GM23338 (cell line): ENCODE measurements around the gene S100A8. TPM values are rescaled to one million over a fixed set of nuclear protein-coding genes. Genes with fewer than 3 reads are reported as not detected.
A peak's percentile ranks its signal among the peaks of the same experiment; 100 is the strongest.

Source experiments
- ATAC-seq: fragments of 200-7000 bp; cut with Tn5 transposase; 3 replicates; pipeline ENCODE4 v1.9.1; 2020
- DNase-seq: peaks from one replicate; pipeline ENCODE4 v3.0.0-alpha.2; 2015; ENCODE audit warnings: low spot score
- H2AFZ ChIP-seq: fragments of 200-600 bp; sonication (generic); 2 replicates; pipeline ENCODE4 v1.8.0; 2016; ENCODE audit warnings: antibody characterized with exemption, mild to moderate bottlenecking, moderate library complexity
- H3F3A ChIP-seq: fragments of 200-600 bp; sonication (generic); replicated peaks from 2 replicates; pipeline ENCODE4 v1.8.0; 2017; ENCODE audit warnings: antibody characterized with exemption, mixed run types, low read depth
- H3K27ac ChIP-seq: fragments of 200-600 bp; sonication (generic); 2 replicates; pipeline ENCODE4 v1.6.1; 2016; ENCODE audit warnings: low read depth
- H3K27me3 ChIP-seq: fragments of 200-600 bp; sonication (generic); 2 replicates; pipeline ENCODE4 v1.8.0; 2016; ENCODE audit warnings: mild to moderate bottlenecking, mixed run types, moderate library complexity; ENCODE audit not compliant: insufficient read depth
- H3K36me3 ChIP-seq: fragments of 200-600 bp; sonication (generic); 2 replicates; pipeline ENCODE4 v1.8.0; 2016; ENCODE audit warnings: mild to moderate bottlenecking; ENCODE audit not compliant: insufficient read depth
- H3K4me1 ChIP-seq: fragments of 200-600 bp; sonication (generic); 2 replicates; pipeline ENCODE4 v1.8.0; 2016; ENCODE audit warnings: mild to moderate bottlenecking, moderate library complexity; ENCODE audit not compliant: insufficient read depth
- H3K4me2 ChIP-seq: fragments of 200-600 bp; sonication (generic); 2 replicates; pipeline ENCODE4 v1.7.1; 2017; ENCODE audit warnings: mixed run types
- H3K4me3 ChIP-seq: fragments of 200-600 bp; sonication (generic); 2 replicates; pipeline ENCODE4 v1.6.1; 2016; ENCODE audit warnings: mixed run types
- H3K79me2 ChIP-seq: fragments of 200-600 bp; sonication (generic); replicated peaks from 2 replicates; pipeline ENCODE4 v1.8.0; 2017; ENCODE audit warnings: mild to moderate bottlenecking; ENCODE audit not compliant: insufficient read depth
- H3K9me2 ChIP-seq: fragments of 200-600 bp; sonication (generic); 2 replicates; pipeline ENCODE4 v1.8.0; 2017; ENCODE audit not compliant: insufficient read depth
- H4K20me1 ChIP-seq: fragments of 200-600 bp; sonication (generic); replicated peaks from 2 replicates; pipeline ENCODE4 v1.8.0; 2017; ENCODE audit warnings: mild to moderate bottlenecking; ENCODE audit not compliant: insufficient read depth
- H3K27ac Mint-ChIP-seq: 2 replicates; pipeline ENCODE4 v1.8.0; 2020; ENCODE audit warnings: inconsistent platforms, mild to moderate bottlenecking, moderate library complexity, mixed read lengths
- H3K27me3 Mint-ChIP-seq: 3 replicates; pipeline ENCODE4 v1.8.0; 2022; ENCODE audit warnings: low read depth, mild to moderate bottlenecking, moderate library complexity, mixed read lengths, inconsistent platforms; ENCODE audit not compliant: insufficient read depth, poor library complexity
- H3K36me3 Mint-ChIP-seq: 3 replicates; pipeline ENCODE4 v1.8.0; 2021; ENCODE audit warnings: low read depth, mild to moderate bottlenecking, inconsistent platforms, moderate library complexity, mixed read lengths
- H3K4me1 Mint-ChIP-seq: 3 replicates; pipeline ENCODE4 v1.8.0; 2020; ENCODE audit warnings: mild to moderate bottlenecking, inconsistent platforms, mixed read lengths
- H3K4me3 Mint-ChIP-seq: 3 replicates; pipeline ENCODE4 v1.8.0; 2021; ENCODE audit warnings: moderate library complexity, mild to moderate bottlenecking, inconsistent platforms, mixed read lengths
- H3K9me3 Mint-ChIP-seq: 3 replicates; pipeline ENCODE4 v1.8.0; 2020; ENCODE audit warnings: moderate library complexity, mild to moderate bottlenecking, inconsistent platforms, mixed read lengths
- CTCF ChIP-seq, 2 experiments: fragments of 200-600 bp in 1 of 2; sonication (generic) in 1 of 2; conservative IDR thresholded peaks; 2 replicates each; pipeline versions ENCODE4 v1.5.1 to v1.6.1; 2016 to 2017; ENCODE audit warnings: antibody characterized with exemption in 2 of 2, low read depth in 2 of 2, mild to moderate bottlenecking in 2 of 2, moderate library complexity in 1 of 2
- EZH2 ChIP-seq: fragments of 200-600 bp; sonication (generic); IDR thresholded peaks from one replicate; pipeline ENCODE4 v1.8.0; 2017; ENCODE audit warnings: antibody characterized with exemption, mild to moderate bottlenecking, low read depth; ENCODE audit not compliant: unreplicated experiment
- EZH2phosphoT487 ChIP-seq: fragments of 200-600 bp; sonication (generic); IDR thresholded peaks from one replicate; pipeline ENCODE4 v1.8.1; 2018; ENCODE audit warnings: antibody characterized with exemption; ENCODE audit not compliant: unreplicated experiment
- JUNB ChIP-seq: IDR thresholded peaks from one replicate; pipeline ENCODE4 v1.6.1; 2016; ENCODE audit warnings: antibody characterized with exemption; ENCODE audit not compliant: unreplicated experiment
- NANOG ChIP-seq: IDR thresholded peaks from 2 replicates; pipeline ENCODE4 v1.6.1; 2016; ENCODE audit warnings: antibody characterized with exemption, borderline replicate concordance
- POLR2AphosphoS5 ChIP-seq: IDR thresholded peaks from 2 replicates; pipeline ENCODE4 v1.6.1; 2016; ENCODE audit warnings: antibody characterized with exemption, low read depth
- STAT1 ChIP-seq: IDR thresholded peaks from one replicate; pipeline ENCODE4 v1.6.1; 2016; ENCODE audit warnings: antibody characterized with exemption; ENCODE audit not compliant: unreplicated experiment
- ZNF331 ChIP-seq: fragments of 250-450 bp; sonication (Bioruptor Pico); IDR thresholded peaks from 2 replicates; pipeline ENCODE4 v1.5.0; 2020; ENCODE audit warnings: low read depth, mild to moderate bottlenecking, moderate library complexity
- polyA plus RNA-seq: library from polyadenylated mRNA; unstranded; fragments of >200 nt; fragmentation: Nextera tagmentation; extraction: Ambion mirVana; gene quantifications from 2 replicates; pipeline ENCODE4 v1.2.1, GENCODE V29; 2016
- total RNA-seq: library from RNA; depleted of rRNA; stranded (reverse); fragments of >200 nt; shearing (Covaris generic); gene quantifications from 2 replicates; pipeline ENCODE4 v1.2.3, GENCODE V29; 2014
- TF ChIP-seq, protein P1 (sequence below): fragments of 250-450 bp; sonication (Bioruptor Pico); IDR thresholded peaks from 2 replicates; pipeline ENCODE4 v1.5.0; 2020; ENCODE audit warnings: mild to moderate bottlenecking, moderate library complexity

Gene S100A8
- total and polyA plus RNA-seq, 2 experiments from 2014 or later = not detected

DNA sequence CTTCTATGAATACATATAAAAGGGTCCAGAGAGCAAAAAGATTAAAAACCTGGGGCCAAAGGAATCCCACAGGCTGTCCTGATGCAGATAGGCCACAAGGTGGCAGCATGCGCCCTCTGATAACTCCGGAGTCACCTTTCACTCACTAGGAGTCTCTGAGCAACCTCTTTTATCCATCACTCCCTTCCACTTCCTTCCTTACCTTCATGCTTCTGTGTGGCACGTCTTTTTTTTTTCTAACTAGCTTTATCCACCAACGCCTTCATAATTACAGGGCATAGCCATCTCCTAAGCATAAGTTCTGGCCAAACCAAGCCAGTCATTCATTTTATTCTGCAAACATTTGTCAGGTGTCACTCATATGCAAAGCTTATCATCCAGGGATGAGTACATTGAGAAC, 38.4 kb downstream of the S100A8 start:
- no peaks in the 10 kb centered on the region for H3K9me2 ChIP-seq
- no peak overlapping the region for H3K27ac ChIP-seq
- H3K36me3 ChIP-seq = no peaks in the 10 kb centered on the region
- no peaks in the 10 kb centered on the region for H3F3A ChIP-seq
- no peak overlapping the region for H3K4me2 ChIP-seq
- H3K4me3 Mint-ChIP-seq = no peak overlapping the region
- H3K27me3 Mint-ChIP-seq = peaks cover 6% of the 10 kb centered on the region
- H4K20me1 ChIP-seq = no peaks in the 10 kb centered on the region
- ATAC-seq = peak; percentile 46
- TF ChIP-seq CTCF (conservative IDR thresholded peaks at IDR 0.05; ENCODE audit: low read depth in 2 of 2) = peak; percentile 90 to 92
- no peak for TF ChIP-seq ZNF331 (CRISPR knock-in tag)
- H3K79me2 ChIP-seq = no peaks in the 10 kb centered on the region
- no peaks in the 10 kb centered on the region for H3K36me3 Mint-ChIP-seq
- no peak overlapping the region for H3K4me3 ChIP-seq
- H3K27ac Mint-ChIP-seq = no peak overlapping the region
- H3K4me1 ChIP-seq = no peaks in the 10 kb centered on the region
- peak; percentile 84 for DNase-seq
- H3K9me3 Mint-ChIP-seq = no peaks in the 10 kb centered on the region
- H2AFZ ChIP-seq = no peak overlapping the region
- H3K4me1 Mint-ChIP-seq = 0 out of 3 replicates have a peak, but pooled peaks cover 3% of the 10 kb centered on the region
- H3K27me3 ChIP-seq = no peaks in the 10 kb centered on the region

- no peak for DNase-seq
- H3K27me3 ChIP-seq = no peaks in the 10 kb centered on the region
- Mint-ChIP-seq H3K9me3 (no peaks in the 10 kb centered on the region), H3K27ac (no peak overlapping the region), H3K27me3 (peaks cover 10% of the 10 kb centered on the region), H3K4me1 (no peaks in the 10 kb centered on the region), H3K4me3 (no peak overlapping the region), H3K36me3 (no peaks in the 10 kb centered on the region)
- H3K36me3 ChIP-seq = no peaks in the 10 kb centered on the region
- H3K4me2 ChIP-seq = no peak overlapping the region
- no peak overlapping the region for H2AFZ ChIP-seq
- H3K79me2 ChIP-seq = no peaks in the 10 kb centered on the region
- ATAC-seq = no peak
- H3K4me1 ChIP-seq = no peaks in the 10 kb centered on the region
- H3K27ac ChIP-seq = no peak overlapping the region
- H3K4me3 ChIP-seq = no peak overlapping the region
- H3K9me2 ChIP-seq = no peaks in the 10 kb centered on the region
- H3F3A ChIP-seq = no peaks in the 10 kb centered on the region
- H4K20me1 ChIP-seq = no peaks in the 10 kb centered on the region
- TF ChIP-seq STAT1 (no peak), EZH2 (no peak), POLR2AphosphoS5 (no peak), EZH2phosphoT487 (no peak), NANOG (no peak), JUNB (no peak), CTCF (conservative IDR thresholded peaks at IDR 0.05; ENCODE audit: low read depth in 2 of 2) (no peak)
- TF ChIP-seq, protein P1, sequence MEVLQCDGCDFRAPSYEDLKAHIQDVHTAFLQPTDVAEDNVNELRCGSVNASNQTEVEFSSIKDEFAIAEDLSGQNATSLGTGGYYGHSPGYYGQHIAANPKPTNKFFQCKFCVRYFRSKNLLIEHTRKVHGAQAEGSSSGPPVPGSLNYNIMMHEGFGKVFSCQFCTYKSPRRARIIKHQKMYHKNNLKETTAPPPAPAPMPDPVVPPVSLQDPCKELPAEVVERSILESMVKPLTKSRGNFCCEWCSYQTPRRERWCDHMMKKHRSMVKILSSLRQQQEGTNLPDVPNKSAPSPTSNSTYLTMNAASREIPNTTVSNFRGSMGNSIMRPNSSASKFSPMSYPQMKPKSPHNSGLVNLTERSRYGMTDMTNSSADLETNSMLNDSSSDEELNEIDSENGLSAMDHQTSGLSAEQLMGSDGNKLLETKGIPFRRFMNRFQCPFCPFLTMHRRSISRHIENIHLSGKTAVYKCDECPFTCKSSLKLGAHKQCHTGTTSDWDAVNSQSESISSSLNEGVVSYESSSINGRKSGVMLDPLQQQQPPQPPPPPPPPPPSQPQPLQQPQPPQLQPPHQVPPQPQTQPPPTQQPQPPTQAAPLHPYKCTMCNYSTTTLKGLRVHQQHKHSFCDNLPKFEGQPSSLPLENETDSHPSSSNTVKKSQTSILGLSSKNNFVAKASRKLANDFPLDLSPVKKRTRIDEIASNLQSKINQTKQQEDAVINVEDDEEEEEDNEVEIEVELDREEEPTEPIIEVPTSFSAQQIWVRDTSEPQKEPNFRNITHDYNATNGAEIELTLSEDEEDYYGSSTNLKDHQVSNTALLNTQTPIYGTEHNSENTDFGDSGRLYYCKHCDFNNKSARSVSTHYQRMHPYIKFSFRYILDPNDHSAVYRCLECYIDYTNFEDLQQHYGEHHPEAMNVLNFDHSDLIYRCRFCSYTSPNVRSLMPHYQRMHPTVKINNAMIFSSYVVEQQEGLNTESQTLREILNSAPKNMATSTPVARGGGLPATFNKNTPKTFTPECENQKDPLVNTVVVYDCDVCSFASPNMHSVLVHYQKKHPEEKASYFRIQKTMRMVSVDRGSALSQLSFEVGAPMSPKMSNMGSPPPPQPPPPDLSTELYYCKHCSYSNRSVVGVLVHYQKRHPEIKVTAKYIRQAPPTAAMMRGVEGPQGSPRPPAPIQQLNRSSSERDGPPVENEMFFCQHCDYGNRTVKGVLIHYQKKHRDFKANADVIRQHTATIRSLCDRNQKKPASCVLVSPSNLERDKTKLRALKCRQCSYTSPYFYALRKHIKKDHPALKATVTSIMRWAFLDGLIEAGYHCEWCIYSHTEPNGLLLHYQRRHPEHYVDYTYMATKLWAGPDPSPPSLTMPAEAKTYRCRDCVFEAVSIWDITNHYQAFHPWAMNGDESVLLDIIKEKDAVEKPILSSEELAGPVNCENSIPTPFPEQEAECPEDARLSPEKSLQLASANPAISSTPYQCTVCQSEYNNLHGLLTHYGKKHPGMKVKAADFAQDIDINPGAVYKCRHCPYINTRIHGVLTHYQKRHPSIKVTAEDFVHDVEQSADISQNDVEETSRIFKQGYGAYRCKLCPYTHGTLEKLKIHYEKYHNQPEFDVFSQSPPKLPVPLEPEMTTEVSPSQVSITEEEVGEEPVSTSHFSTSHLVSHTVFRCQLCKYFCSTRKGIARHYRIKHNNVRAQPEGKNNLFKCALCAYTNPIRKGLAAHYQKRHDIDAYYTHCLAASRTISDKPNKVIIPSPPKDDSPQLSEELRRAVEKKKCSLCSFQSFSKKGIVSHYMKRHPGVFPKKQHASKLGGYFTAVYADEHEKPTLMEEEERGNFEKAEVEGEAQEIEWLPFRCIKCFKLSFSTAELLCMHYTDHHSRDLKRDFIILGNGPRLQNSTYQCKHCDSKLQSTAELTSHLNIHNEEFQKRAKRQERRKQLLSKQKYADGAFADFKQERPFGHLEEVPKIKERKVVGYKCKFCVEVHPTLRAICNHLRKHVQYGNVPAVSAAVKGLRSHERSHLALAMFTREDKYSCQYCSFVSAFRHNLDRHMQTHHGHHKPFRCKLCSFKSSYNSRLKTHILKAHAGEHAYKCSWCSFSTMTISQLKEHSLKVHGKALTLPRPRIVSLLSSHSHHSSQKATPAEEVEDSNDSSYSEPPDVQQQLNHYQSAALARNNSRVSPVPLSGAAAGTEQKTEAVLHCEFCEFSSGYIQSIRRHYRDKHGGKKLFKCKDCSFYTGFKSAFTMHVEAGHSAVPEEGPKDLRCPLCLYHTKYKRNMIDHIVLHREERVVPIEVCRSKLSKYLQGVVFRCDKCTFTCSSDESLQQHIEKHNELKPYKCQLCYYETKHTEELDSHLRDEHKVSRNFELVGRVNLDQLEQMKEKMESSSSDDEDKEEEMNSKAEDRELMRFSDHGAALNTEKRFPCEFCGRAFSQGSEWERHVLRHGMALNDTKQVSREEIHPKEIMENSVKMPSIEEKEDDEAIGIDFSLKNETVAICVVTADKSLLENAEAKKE (CRISPR knock-in tag) = no peak
These were observed 40.4 kb downstream of the S100A8 start for GRCh38 chr1:153350321-153350957.
